ENCODE measurements around the gene ITPR1. TPM values are rescaled to one million over a fixed set of nuclear protein-coding genes. Genes with fewer than 3 reads are reported as not detected.

The ITPR1 gene
- total RNA-seq, 4 donors from 2014 or later = 14.7 to 45.1 (median 21.0) TPM

- H3K4me3 ChIP-seq = no peak overlapping the region
- H3K36me3 ChIP-seq = no peaks in the 10 kb centered on the region
- WGBS = 93% methylated on average over 6 of the region's 6 CpGs
- no peak for DNase-seq (ENCODE audit: low spot score in 2 of 2)
- no peak for TF ChIP-seq POLR2AphosphoS5 (IDR thresholded peaks at IDR 0.05)
- H3K27ac ChIP-seq = no peak overlapping the region
- no peaks in the 10 kb centered on the region for H3K27me3 ChIP-seq
- H3K9me3 ChIP-seq = no peaks in the 10 kb centered on the region
- H3K4me1 ChIP-seq = peaks cover 2% of the 10 kb centered on the region
These were observed 320.8 kb downstream of the ITPR1 start for GRCh38 chr3:4813909-4814304.

- Histone ChIP-seq H3K4me1 (peaks cover 2% of the 10 kb centered on the region), H3K36me3 (no peaks in the 10 kb centered on the region), H3K27me3 (no peaks in the 10 kb centered on the region), H3K4me3 (no peak overlapping the region), H3K27ac (peak overlapping the region; percentile 32), H3K9me3 (no peaks in the 10 kb centered on the region)
- 74% methylated on average over 20 of the region's 20 CpGs for WGBS
- TF ChIP-seq POLR2AphosphoS5 (IDR thresholded peaks at IDR 0.05) (no peak), POLR2A (IDR thresholded peaks at IDR 0.05) (no peak), CTCF (IDR thresholded peaks at IDR 0.05) (no peak)
- DNase-seq (ENCODE audit: low spot score in 2 of 2) = no peak
These were observed 321.3 kb downstream of the ITPR1 start for GRCh38 chr3:4814305-4814903.

GRCh38 chr3:4814904-4815574 is 321.9 kb downstream of the ITPR1 start:
- TF ChIP-seq CTCF (IDR thresholded peaks at IDR 0.05) (no peak), EP300 (IDR thresholded peaks at IDR 0.05) (no peak), POLR2AphosphoS5 (IDR thresholded peaks at IDR 0.05) (no peak), POLR2A (IDR thresholded peaks at IDR 0.05) (no peak)
- Histone ChIP-seq H3K4me1 (peaks cover 2% of the 10 kb centered on the region), H3K9me3 (no peaks in the 10 kb centered on the region), H3K27me3 (no peaks in the 10 kb centered on the region), H3K27ac (peak overlapping the region; percentile 32), H3K4me3 (no peak overlapping the region), H3K36me3 (no peaks in the 10 kb centered on the region)
- 94% methylated on average over 13 of the region's 13 CpGs for WGBS
- no peak for DNase-seq (ENCODE audit: low spot score in 2 of 2)

- no peaks in the 10 kb centered on the region for H3K36me3 ChIP-seq
These were observed 323.2 kb downstream of the ITPR1 start for GRCh38 chr3:4816306-4816705.

GRCh38 chr3:4816718-4817117 is 323.6 kb downstream of the ITPR1 start:
- TF ChIP-seq CTCF (IDR thresholded peaks at IDR 0.05) (no peak), EP300 (IDR thresholded peaks at IDR 0.05) (no peak), POLR2A (IDR thresholded peaks at IDR 0.05) (no peak), POLR2AphosphoS5 (IDR thresholded peaks at IDR 0.05) (no peak)
- 74% methylated on average over 2 of the region's 2 CpGs for WGBS
- H3K36me3 ChIP-seq = no peaks in the 10 kb centered on the region
- no peak for DNase-seq (ENCODE audit: low spot score in 2 of 2)
- no peak overlapping the region for H3K4me3 ChIP-seq
- no peak overlapping the region for H3K27ac ChIP-seq
- H3K27me3 ChIP-seq = no peaks in the 10 kb centered on the region
- peaks cover 6% of the 10 kb centered on the region for H3K4me1 ChIP-seq
- H3K9me3 ChIP-seq = no peaks in the 10 kb centered on the region

More at GRCh38 chr3:4816306-4816705, 323.2 kb downstream of the ITPR1 start:
- Histone ChIP-seq H3K4me1 (peaks cover 6% of the 10 kb centered on the region), H3K4me3 (no peak overlapping the region), H3K27me3 (no peaks in the 10 kb centered on the region), H3K9me3 (no peaks in the 10 kb centered on the region), H3K27ac (no peak overlapping the region)
- DNase-seq (ENCODE audit: low spot score in 2 of 2) = no peak
- WGBS = 97% methylated on average over 7 of the region's 7 CpGs
- no peak for TF ChIP-seq EP300 (IDR thresholded peaks at IDR 0.05)
- no peak for TF ChIP-seq CTCF (IDR thresholded peaks at IDR 0.05)
- no peak for TF ChIP-seq POLR2AphosphoS5 (IDR thresholded peaks at IDR 0.05)
- no peak for TF ChIP-seq POLR2A (IDR thresholded peaks at IDR 0.05)
